C4-2B (cell line): Measurements from ENCODE around the gene GPR142.

Experiments
- H3K27ac ChIP-seq: fragments of 450-650 bp; 2 replicates; pipeline ENCODE4 v1.5.1; 2017
- ZFX ChIP-seq: fragments of 450-650 bp; IDR thresholded peaks from 2 replicates; pipeline ENCODE4 v1.6.1; 2017
- TF ChIP-seq, protein P1 (sequence below): fragments of 450-650 bp; conservative IDR thresholded peaks from 2 replicates; pipeline ENCODE4 v1.5.1; 2017; ENCODE audit warnings: mild to moderate bottlenecking

GPR142 gene, protein sequence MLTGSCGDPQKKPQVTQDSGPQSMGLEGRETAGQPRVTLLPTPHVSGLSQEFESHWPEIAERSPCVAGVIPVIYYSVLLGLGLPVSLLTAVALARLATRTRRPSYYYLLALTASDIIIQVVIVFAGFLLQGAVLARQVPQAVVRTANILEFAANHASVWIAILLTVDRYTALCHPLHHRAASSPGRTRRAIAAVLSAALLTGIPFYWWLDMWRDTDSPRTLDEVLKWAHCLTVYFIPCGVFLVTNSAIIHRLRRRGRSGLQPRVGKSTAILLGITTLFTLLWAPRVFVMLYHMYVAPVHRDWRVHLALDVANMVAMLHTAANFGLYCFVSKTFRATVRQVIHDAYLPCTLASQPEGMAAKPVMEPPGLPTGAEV

DNA sequence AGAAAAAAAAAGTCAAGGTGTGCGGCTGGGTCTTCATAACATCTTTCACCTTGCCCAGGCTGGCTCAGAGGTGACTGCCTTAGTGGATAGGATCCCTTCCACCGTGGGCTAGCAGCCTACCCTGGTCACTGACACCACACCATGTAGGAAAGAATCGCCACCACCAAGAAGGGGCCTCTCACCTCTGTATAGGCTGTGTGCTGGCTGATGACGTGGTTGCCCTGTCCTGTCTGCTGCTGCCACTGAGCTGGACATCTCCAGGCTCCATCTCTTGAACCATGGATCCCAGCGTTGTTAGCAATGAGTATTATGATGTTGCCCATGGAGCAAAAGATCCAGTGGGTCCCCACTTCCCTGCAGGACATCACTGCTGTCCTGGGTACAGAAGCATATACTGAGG is at the start of gene GPR142:
Gene GPR142 (plus strand): TSS at position 301 of the 400 bp plus-strand sequence. CDS start 2,035 bp downstream, outside the sequence.
- H3K27ac ChIP-seq = no peak within 1 kb of the TSS
- TF ChIP-seq, protein P1, sequence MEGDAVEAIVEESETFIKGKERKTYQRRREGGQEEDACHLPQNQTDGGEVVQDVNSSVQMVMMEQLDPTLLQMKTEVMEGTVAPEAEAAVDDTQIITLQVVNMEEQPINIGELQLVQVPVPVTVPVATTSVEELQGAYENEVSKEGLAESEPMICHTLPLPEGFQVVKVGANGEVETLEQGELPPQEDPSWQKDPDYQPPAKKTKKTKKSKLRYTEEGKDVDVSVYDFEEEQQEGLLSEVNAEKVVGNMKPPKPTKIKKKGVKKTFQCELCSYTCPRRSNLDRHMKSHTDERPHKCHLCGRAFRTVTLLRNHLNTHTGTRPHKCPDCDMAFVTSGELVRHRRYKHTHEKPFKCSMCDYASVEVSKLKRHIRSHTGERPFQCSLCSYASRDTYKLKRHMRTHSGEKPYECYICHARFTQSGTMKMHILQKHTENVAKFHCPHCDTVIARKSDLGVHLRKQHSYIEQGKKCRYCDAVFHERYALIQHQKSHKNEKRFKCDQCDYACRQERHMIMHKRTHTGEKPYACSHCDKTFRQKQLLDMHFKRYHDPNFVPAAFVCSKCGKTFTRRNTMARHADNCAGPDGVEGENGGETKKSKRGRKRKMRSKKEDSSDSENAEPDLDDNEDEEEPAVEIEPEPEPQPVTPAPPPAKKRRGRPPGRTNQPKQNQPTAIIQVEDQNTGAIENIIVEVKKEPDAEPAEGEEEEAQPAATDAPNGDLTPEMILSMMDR = no peak
- TF ChIP-seq ZFX = no peak

DNA sequence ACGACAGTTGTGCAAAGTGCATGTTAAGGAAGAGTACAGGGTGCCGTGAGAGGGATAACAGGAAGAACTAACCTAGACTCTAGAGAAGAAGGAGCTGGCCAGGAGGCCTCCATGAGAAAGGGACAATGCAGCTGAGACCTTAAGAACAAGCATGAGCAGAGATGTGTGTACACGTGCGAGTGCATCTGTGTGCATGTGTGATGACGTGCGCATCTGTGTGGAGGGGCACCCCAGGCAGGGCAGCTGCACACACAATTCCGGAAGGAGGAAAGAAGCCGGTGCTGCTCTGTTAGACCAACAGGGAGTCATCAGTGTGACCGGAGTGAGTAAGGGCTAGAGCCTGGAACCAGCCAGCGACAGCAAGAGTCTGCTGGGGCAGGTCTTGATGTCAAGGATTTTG is 48.9 kb upstream of the GPR142 start:
- no peak overlapping the region for H3K27ac ChIP-seq
- TF ChIP-seq ZFX = no peak
- TF ChIP-seq, protein P1 = no peak

DNA sequence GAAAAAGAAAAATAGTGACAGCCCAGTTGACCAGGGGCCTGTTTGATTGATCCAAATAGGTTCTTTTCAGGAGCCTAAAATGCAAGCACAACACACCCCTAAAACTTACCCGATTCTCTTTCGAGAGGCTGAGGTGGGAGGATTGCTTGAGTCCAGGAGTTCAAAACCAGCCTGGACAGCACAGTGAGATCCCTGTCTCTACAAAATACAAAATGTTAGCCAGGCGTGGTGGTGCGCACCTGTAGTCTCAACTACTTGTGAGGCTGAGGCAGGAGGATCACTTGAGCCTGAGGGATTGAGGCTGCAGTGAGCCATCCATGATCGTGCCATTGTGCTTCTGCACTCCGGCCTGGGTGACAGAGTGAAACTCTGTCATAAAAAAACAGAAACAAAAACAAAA is 42.8 kb upstream of the GPR142 start:
- no peak for TF ChIP-seq ZFX
- TF ChIP-seq, protein P1 = no peak
- no peak overlapping the region for H3K27ac ChIP-seq

DNA sequence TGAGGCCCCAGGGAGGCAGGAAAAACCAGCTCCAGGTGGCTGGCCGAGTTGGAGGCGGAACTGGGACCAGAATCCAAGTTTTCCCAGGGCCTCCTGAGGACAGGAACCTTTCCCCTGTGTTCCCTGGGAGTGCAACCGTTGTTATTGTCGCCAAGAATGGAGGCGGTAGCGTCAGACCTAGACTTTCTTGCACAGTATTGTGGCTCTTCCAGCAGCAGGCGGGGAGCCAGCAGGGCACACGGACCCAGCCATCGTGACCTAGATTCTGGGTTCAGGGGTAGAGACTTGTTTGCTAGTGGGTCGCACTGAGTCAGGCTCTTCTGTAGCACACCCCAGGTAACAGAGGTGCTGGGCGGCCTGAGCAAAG is 41.9 kb upstream of the GPR142 start:
- TF ChIP-seq, protein P1 = no peak
- no peak for TF ChIP-seq ZFX
- no peak overlapping the region for H3K27ac ChIP-seq

DNA sequence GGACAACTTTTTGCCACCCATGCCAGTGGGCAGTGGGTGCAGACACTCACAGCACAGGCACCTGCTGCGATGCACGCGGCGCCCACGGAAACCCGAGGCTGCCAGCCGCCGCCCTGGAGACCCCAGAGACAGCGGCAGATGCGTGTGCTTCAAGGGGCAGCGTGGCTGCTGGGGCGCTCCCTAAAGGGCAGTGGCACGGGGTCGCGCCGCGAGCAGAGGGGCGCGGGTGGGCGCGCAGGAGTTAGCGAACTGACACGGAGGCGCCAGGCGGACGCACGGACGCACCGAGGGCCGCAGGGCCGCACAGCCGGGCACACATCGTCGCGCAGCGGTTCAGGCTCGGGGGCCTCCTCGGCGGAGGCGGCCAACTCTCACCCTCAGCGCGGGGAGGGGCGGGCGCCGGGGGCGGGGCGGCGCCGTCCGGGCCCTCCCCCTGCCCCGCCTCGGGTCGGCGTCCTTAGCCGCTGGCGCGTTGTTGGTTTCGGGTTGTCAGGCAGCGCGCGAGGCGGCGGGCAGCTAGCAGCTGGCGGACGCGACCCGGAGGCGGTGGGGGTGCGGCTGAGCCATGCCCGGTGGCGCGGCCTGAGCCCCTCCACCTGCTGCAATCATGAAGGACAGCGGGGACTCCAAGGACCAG is 41.4 kb upstream of the GPR142 start, which contains the start of gene KIF19:
Gene KIF19 (plus strand): TSS at position 484 of the 637 bp plus-strand sequence. CDS start 124 bp downstream, at position 608.
- TF ChIP-seq ZFX = no peak
- TF ChIP-seq, protein P1 = no peak
- H3K27ac ChIP-seq = no peak within 1 kb of the TSS

DNA sequence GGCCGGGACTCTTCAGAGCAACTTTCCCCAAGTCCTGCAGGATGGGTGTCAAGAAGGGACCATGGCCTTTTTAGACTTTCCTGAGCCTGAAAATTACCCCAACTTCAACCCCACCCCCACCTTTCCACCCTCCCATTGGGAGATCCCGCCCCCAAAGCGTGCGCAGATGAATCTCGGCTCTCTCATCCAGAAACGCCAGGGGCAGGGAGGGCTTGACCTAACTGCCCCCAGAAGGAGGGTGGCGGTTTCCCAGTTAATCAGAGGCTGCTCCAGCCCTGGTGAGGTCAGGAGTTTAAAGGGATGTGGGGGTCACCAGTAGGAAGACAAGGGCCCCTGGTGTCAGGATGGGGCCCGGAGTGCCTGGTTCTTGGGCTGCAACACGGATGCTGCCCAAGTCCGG is 40.8 kb upstream of the GPR142 start:
- TF ChIP-seq ZFX = no peak
- TF ChIP-seq, protein P1 = no peak
- no peak overlapping the region for H3K27ac ChIP-seq

DNA sequence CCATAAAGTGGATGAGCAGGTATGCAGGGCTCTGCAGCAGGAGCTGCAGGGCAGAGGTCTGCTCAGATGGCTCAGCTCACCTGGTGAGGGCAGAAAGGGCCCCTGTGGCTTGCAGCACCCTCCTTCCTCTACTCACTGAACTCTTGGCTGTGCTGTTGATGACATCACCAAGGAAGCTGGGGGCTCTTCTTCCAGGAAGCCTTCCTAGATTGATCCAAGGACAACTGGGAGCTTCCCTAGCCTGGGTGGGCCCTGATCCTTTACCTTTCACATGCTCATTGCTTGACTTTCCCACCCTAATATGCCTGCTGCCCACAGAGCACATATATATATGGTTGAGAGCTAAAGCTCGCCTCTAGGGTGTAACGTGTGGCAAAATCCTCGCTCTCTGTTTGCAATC is 38.8 kb upstream of the GPR142 start:
- TF ChIP-seq, protein P1 = no peak
- no peak for TF ChIP-seq ZFX
- H3K27ac ChIP-seq = no peak overlapping the region
